GM12878 (cell line): Measurements from ENCODE around the gene PPIL6. TPM values are rescaled to one million over a fixed set of nuclear protein-coding genes. Genes with fewer than 3 reads are reported as not detected.
A peak's percentile ranks its signal among the peaks of the same experiment; 100 is the strongest.

ENCODE experiments used
- ATAC-seq: fragments of 200-7000 bp; cut with Tn5 transposase; 3 replicates; pipeline ENCODE4 v1.9.1; 2020; ENCODE audit warnings: mild to moderate bottlenecking, moderate library complexity
- BruUV-seq: library from RNA; stranded (reverse); fragments of 400-500 nt; replicated peaks from 2 replicates; lab custom pipeline; 2021; lab: Mats Ljungman, UMichigan
- CTCF ChIA-PET: fragments of 300-600 bp; sonication (Branson Sonifier 250); formaldehyde crosslinking; extraction: SDS; loops from one replicate; lab custom pipeline; 2021; ENCODE audit warnings: inconsistent platforms; lab: Yijun Ruan, JAX
- POLR2A ChIA-PET: fragments of 350-600 bp; formaldehyde crosslinking; extraction: SDS; loops from one replicate; lab custom pipeline; 2021; ENCODE audit warnings: inconsistent platforms; lab: Charles Lee
- RAD21 ChIA-PET: fragments of 300-600 bp; sonication (Branson Sonifier 250); formaldehyde crosslinking; loops from one replicate; lab custom pipeline; 2023; ENCODE audit warnings: antibody characterized with exemption; ENCODE audit not compliant: unreplicated experiment; lab: Charles Lee
- SMC1A ChIA-PET: fragments of 300-600 bp; sonication (Branson Sonifier 250); formaldehyde crosslinking; loops from one replicate; lab custom pipeline; 2023; ENCODE audit not compliant: unreplicated experiment, uncharacterized antibody; lab: Charles Lee
- DNase-seq: peaks from one replicate; pipeline ENCODE4 v3.0.0-alpha.2; 2011; ENCODE audit warnings: low read depth, low spot score
- FAIRE-seq: peaks from 3 replicates; lab custom pipeline; 2011; peaks lifted over from hg19 to GRCh38; lab: Jason Lieb, UNC
- H2AFZ ChIP-seq: 2 replicates; pipeline ENCODE4 v1.6.0; 2011; ENCODE audit warnings: low read depth, low read length, control low read depth; ENCODE audit not compliant: control insufficient read depth
- H3K27ac ChIP-seq: 2 replicates; pipeline ENCODE4 v1.5.1; 2011; ENCODE audit warnings: control low read depth; ENCODE audit not compliant: control insufficient read depth, insufficient read depth
- H3K27me3 ChIP-seq, 2 experiments: replicated peaks in 1 of 2; 2 replicates each; pipeline versions ENCODE4 v1.6.0 to v1.6.1; 2011; ENCODE audit warnings: low read length in 1 of 2; ENCODE audit not compliant: control insufficient read depth in 2 of 2, insufficient read depth in 2 of 2
- H3K36me3 ChIP-seq, 2 experiments: 2 replicates each; pipeline ENCODE4 v1.5.1; 2011; ENCODE audit warnings: low read length in 1 of 2; ENCODE audit not compliant: control insufficient read depth in 2 of 2, insufficient read depth in 2 of 2
- H3K4me1 ChIP-seq: 2 replicates; pipeline ENCODE4 v1.6.1; 2011; ENCODE audit warnings: mild to moderate bottlenecking, low read length, moderate library complexity, mixed read lengths; ENCODE audit not compliant: control insufficient read depth, insufficient read depth
- H3K4me2 ChIP-seq: 2 replicates; pipeline ENCODE4 v1.6.0; 2011; ENCODE audit warnings: control low read depth; ENCODE audit not compliant: control insufficient read depth, insufficient read depth
- H3K4me3 ChIP-seq: fragments of 200-600 bp; sonication (generic); 2 replicates; pipeline ENCODE4 v1.5.1; 2016
- H3K79me2 ChIP-seq: 2 replicates; pipeline ENCODE4 v1.6.0; 2011; ENCODE audit warnings: low read length; ENCODE audit not compliant: control insufficient read depth, insufficient read depth
- H3K9ac ChIP-seq: 2 replicates; pipeline ENCODE4 v1.8.0; 2011; ENCODE audit warnings: low read length, control low read depth, mixed read lengths; ENCODE audit not compliant: control insufficient read depth, insufficient read depth
- H3K9me3 ChIP-seq: replicated peaks from 3 replicates; pipeline ENCODE4 v1.5.1; 2011; ENCODE audit warnings: mild to moderate bottlenecking, low read length; ENCODE audit not compliant: control insufficient read depth, insufficient read depth
- H4K20me1 ChIP-seq: 2 replicates; pipeline ENCODE4 v1.6.0; 2011; ENCODE audit not compliant: control insufficient read depth, insufficient read depth
- CHD1 ChIP-seq: IDR thresholded peaks from 2 replicates; pipeline ENCODE4 v1.6.1; 2012; ENCODE audit warnings: low read depth, low read length, improper control_type of control experiment
- HDAC2 ChIP-seq: fragments of 200-600 bp; sonication (generic); IDR thresholded peaks from 2 replicates; pipeline ENCODE4 v1.6.1; 2017
- IKZF1 ChIP-seq: fragments of 450-650 bp; conservative IDR thresholded peaks from 2 replicates; pipeline ENCODE4 v1.6.1; 2017; ENCODE audit warnings: antibody characterized with exemption, mild to moderate bottlenecking
- IKZF2 ChIP-seq, 2 experiments: fragments of 450-650 bp; IDR thresholded peaks; 2 replicates each; pipeline ENCODE4 v1.6.1; 2017; ENCODE audit warnings: mild to moderate bottlenecking in 2 of 2, moderate library complexity in 2 of 2
- NBN ChIP-seq: fragments of 450-650 bp; IDR thresholded peaks from 2 replicates; pipeline ENCODE4 v1.6.1; 2016
- NFXL1 ChIP-seq: fragments of 450-650 bp; IDR thresholded peaks from 2 replicates; pipeline ENCODE4 v1.6.1; 2017; ENCODE audit warnings: antibody characterized with exemption, mild to moderate bottlenecking, borderline replicate concordance
- NR2C1 ChIP-seq: fragments of 450-650 bp; IDR thresholded peaks from 2 replicates; pipeline ENCODE4 v1.6.1; 2017; ENCODE audit warnings: antibody characterized with exemption, mild to moderate bottlenecking, moderate library complexity
- WGBS: methylation state at CpG from one replicate; pipeline ENCODE4 v1.1.6; 2016; ENCODE audit warnings: low lambda C conversion rate; ENCODE audit not compliant: insufficient replicate concordance, insufficient coverage; ENCODE audit errors: missing lambda C conversion rate; 5-methylcytosine and 5-hydroxymethylcytosine counted together
- in situ Hi-C: fragments of 300-500 bp; cut with MboI; formaldehyde crosslinking; loops from 9 replicates; pipeline ENCODE4 v1.14.3; 2018; ENCODE audit warnings: mixed read lengths
- intact Hi-C: fragments of 100-400 bp; cut with micrococcal nuclease; formaldehyde crosslinking; loops from one replicate; pipeline ENCODE4 v1.14.2; 2022; ENCODE audit not compliant: unreplicated experiment
- polyA plus RNA-seq, 11 experiments: library from polyadenylated mRNA; depleted of rRNA in 4 of 11; unstranded in 6 of 11; stranded (reverse) in 5 of 11; fragments of >200 nt; fragmentation: Nextera tagmentation in 4 of 11; fragmentation: Illumina TruSeq in 1 of 11; extraction: Ambion mirVana in 4 of 11; extraction: Trizol in 1 of 11; gene quantifications; 1 replicate in 1 of 11; 2 replicates in 10 of 11; pipeline versions ENCODE4 v1.2.1 to v1.2.3, GENCODE V29; 2011 to 2016; ENCODE audit warnings: inconsistent platforms in 2 of 11, missing spikeins in 2 of 11, low read depth in 1 of 11
- total RNA-seq, 4 experiments: library from RNA; depleted of rRNA in 3 of 4; stranded (reverse); fragments of >200 nt in 3 of 4; fragmentation: Illumina TruSeq in 1 of 4; extraction: Trizol in 1 of 4; gene quantifications; 2 replicates each; pipeline versions ENCODE4 v1.2.1 to v1.2.3, GENCODE V29; 2013 to 2021
- TF ChIP-seq, protein P1 (sequence below): fragments of 450-650 bp; IDR thresholded peaks from 2 replicates; pipeline ENCODE4 v1.6.1; 2018; ENCODE audit warnings: borderline replicate concordance, mild to moderate bottlenecking; ENCODE audit not compliant: partially characterized antibody
- TF ChIP-seq, protein P2 (sequence below): fragments of 450-650 bp; IDR thresholded peaks from 2 replicates; pipeline ENCODE4 v1.6.1; 2017; ENCODE audit warnings: low read depth, mild to moderate bottlenecking, moderate library complexity
- TF ChIP-seq, protein P3 (sequence below): IDR thresholded peaks from 2 replicates; pipeline ENCODE4 v1.6.1; 2012; ENCODE audit warnings: low read depth, low read length, improper control_type of control experiment
- TF ChIP-seq, protein P4 (sequence below): IDR thresholded peaks from 2 replicates; pipeline ENCODE4 v1.6.1; 2011; ENCODE audit warnings: mild to moderate bottlenecking, low read depth, low read length, moderate library complexity; ENCODE audit not compliant: insufficient replicate concordance

PPIL6 gene
- total and polyA plus RNA-seq, 10 of the 15 experiments (the other 5 are each of a cell fraction or from before 2014, with no cell fraction given) = 0.01 to 0.26 (median 0.12) TPM; not detected in 5

DNA sequence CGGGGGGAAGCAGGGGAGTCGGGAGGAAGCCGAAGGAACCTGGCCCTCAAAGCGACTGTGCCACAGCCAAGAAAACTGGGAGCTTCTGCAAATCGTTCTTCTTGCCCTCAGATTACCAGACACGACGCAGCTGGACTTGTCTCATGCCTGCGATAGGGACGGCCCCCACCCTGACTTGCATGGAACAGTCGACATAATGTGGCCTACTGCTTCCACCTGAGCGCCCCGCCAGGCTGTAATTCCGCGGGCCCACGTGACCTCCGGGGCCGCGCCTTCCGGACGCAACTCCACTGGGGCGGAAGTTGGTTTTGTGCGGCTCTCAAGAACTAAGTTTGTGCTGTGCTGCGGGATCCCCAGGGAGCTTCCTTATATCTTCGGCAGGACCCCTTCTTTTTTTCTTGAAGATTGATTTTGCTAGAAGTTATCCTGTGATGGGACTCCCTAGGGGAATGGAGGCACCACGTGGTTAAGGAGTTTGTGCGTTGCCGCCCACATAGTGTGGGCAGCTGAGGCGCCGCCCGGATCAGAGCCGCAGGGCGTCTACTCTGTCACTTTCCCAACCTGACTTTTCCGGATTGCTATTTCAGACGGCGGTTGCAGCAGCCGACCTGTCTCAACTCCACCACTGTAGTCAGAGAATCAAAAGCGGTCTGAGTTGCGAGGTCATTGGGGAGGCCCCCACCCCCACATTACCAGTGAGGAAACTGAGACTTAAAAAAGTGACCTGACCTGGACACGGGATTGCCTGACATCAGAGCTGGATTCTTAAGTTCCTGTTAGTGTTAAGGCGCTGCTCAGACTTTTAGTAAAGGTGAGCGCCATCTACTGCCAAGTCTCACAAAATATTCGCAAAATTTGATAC, 57.6 kb downstream of the PPIL6 start:
- Histone ChIP-seq H3K79me2 (peaks cover 45% of the 10 kb centered on the region), H3K9ac (peak overlapping the region; percentile 98), H3K9me3 (no peaks in the 10 kb centered on the region), H2AFZ (peak overlapping the region; percentile 100), H4K20me1 (no peaks in the 10 kb centered on the region; the same call in 1 of the 2 replicates), H3K4me1 (peaks cover 8% of the 10 kb centered on the region), H3K36me3 (peaks cover 0 to 6% of the 10 kb centered on the region in 2 experiments; a peak in 3 of 4 replicates), H3K4me2 (peak overlapping the region; percentile 77), H3K4me3 (peak overlapping the region; percentile 86), H3K27me3 (no peaks in the 10 kb centered on the region), H3K27ac (peak overlapping the region; percentile 100)
- POLR2A ChIA-PET = interaction anchor here (0.6 to 2.4 kb wide), 7 partner anchors 9 to 288 kb away, joined by 3 to 25 read pairs (median 7); partner anchors contain the start of genes MICAL1, PPIL6, SESN1 and SMPD2
- BruUV-seq = TSS peak; percentile 95
- RAD21 ChIA-PET = interaction anchor here (0.7 to 5.3 kb wide), 34 partner anchors 10 to 657 kb away, joined by 3 to 87 read pairs (median 4); partner anchors contain the start of genes MICAL1, PPIL6, SESN1 and SMPD2
- FAIRE-seq (peak; percentile 95), DNase-seq (peak; percentile 82), ATAC-seq (peak; percentile 79)
- 1% methylated on average over 42 of the region's 42 CpGs for WGBS
- SMC1A ChIA-PET = interaction anchor here (0.8 to 5.5 kb wide), 25 partner anchors 11 to 657 kb away, joined by 3 to 95 read pairs (median 5); no protein-coding TSS in a partner anchor
- in situ Hi-C loops = loop anchor here (5.0 to 10.0 kb wide), 3 partner anchors 201 to 828 kb away; partner anchors contain the start of gene CEP57L1
- CTCF ChIA-PET = interaction anchor here (0.6 to 5.0 kb wide), 42 partner anchors 8 to 841 kb away, joined by 3 to 128 read pairs (median 3); partner anchors contain the start of genes CEP57L1, MICAL1, PPIL6 and SESN1
- intact Hi-C loops = loop anchor here (1.0 to 10.0 kb wide), 6 partner anchors 57 to 828 kb away; partner anchors contain the start of genes CEP57L1, MICAL1, PPIL6 and SESN1
- no peak for TF ChIP-seq NFXL1
- TF ChIP-seq, protein P1, sequence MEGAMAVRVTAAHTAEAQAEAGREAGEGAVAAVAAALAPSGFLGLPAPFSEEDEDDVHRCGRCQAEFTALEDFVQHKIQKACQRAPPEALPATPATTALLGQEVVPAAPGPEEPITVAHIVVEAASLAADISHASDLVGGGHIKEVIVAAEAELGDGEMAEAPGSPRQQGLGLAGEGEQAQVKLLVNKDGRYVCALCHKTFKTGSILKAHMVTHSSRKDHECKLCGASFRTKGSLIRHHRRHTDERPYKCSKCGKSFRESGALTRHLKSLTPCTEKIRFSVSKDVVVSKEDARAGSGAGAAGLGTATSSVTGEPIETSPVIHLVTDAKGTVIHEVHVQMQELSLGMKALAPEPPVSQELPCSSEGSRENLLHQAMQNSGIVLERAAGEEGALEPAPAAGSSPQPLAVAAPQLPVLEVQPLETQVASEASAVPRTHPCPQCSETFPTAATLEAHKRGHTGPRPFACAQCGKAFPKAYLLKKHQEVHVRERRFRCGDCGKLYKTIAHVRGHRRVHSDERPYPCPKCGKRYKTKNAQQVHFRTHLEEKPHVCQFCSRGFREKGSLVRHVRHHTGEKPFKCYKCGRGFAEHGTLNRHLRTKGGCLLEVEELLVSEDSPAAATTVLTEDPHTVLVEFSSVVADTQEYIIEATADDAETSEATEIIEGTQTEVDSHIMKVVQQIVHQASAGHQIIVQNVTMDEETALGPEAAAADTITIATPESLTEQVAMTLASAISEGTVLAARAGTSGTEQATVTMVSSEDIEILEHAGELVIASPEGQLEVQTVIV = no peak
- TF ChIP-seq CHD1 = peak; percentile 99
- TF ChIP-seq, protein P2, sequence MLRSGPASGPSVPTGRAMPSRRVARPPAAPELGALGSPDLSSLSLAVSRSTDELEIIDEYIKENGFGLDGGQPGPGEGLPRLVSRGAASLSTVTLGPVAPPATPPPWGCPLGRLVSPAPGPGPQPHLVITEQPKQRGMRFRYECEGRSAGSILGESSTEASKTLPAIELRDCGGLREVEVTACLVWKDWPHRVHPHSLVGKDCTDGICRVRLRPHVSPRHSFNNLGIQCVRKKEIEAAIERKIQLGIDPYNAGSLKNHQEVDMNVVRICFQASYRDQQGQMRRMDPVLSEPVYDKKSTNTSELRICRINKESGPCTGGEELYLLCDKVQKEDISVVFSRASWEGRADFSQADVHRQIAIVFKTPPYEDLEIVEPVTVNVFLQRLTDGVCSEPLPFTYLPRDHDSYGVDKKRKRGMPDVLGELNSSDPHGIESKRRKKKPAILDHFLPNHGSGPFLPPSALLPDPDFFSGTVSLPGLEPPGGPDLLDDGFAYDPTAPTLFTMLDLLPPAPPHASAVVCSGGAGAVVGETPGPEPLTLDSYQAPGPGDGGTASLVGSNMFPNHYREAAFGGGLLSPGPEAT = peak; percentile 94
- TF ChIP-seq IKZF2 (IDR thresholded peaks at IDR 0.05) = peak; percentile 94 to 95
- TF ChIP-seq, protein P3, sequence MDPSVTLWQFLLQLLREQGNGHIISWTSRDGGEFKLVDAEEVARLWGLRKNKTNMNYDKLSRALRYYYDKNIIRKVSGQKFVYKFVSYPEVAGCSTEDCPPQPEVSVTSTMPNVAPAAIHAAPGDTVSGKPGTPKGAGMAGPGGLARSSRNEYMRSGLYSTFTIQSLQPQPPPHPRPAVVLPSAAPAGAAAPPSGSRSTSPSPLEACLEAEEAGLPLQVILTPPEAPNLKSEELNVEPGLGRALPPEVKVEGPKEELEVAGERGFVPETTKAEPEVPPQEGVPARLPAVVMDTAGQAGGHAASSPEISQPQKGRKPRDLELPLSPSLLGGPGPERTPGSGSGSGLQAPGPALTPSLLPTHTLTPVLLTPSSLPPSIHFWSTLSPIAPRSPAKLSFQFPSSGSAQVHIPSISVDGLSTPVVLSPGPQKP = peak; percentile 39; the same call in 1 of the 2 replicates
- no peak; the same call in 1 of the 2 replicates for TF ChIP-seq NR2C1
- peak; percentile 96 for TF ChIP-seq NBN
- no peak; the same call in 1 of the 2 replicates for TF ChIP-seq HDAC2
- TF ChIP-seq, protein P4, sequence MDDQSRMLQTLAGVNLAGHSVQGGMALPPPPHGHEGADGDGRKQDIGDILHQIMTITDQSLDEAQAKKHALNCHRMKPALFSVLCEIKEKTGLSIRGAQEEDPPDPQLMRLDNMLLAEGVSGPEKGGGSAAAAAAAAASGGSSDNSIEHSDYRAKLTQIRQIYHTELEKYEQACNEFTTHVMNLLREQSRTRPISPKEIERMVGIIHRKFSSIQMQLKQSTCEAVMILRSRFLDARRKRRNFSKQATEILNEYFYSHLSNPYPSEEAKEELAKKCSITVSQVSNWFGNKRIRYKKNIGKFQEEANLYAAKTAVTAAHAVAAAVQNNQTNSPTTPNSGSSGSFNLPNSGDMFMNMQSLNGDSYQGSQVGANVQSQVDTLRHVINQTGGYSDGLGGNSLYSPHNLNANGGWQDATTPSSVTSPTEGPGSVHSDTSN = no peak
- TF ChIP-seq IKZF1 = peak; percentile 94
